Lower leg skin (tissue), 3 donors: ENCODE results near the gene GALNT7.

Experiments
- POLR2A ChIP-seq, 2 donors: fragments of 450-650 bp; IDR thresholded peaks; one replicate each; pipeline ENCODE4 v1.6.1; 2016 to 2017; ENCODE audit warnings: antibody characterized with exemption in 2 of 2, mild to moderate bottlenecking in 1 of 2, moderate library complexity in 1 of 2
- TF ChIP-seq, protein P1 (sequence below), 3 donors: fragments of 450-650 bp; IDR thresholded peaks; one replicate each; pipeline ENCODE4 v1.5.1; 2016; ENCODE audit warnings: antibody characterized with exemption in 3 of 3, mild to moderate bottlenecking in 3 of 3, moderate library complexity in 2 of 3

GRCh38 chr4:173287486-173287885 is 118.9 kb downstream of the GALNT7 start:
- TF ChIP-seq, protein P1, sequence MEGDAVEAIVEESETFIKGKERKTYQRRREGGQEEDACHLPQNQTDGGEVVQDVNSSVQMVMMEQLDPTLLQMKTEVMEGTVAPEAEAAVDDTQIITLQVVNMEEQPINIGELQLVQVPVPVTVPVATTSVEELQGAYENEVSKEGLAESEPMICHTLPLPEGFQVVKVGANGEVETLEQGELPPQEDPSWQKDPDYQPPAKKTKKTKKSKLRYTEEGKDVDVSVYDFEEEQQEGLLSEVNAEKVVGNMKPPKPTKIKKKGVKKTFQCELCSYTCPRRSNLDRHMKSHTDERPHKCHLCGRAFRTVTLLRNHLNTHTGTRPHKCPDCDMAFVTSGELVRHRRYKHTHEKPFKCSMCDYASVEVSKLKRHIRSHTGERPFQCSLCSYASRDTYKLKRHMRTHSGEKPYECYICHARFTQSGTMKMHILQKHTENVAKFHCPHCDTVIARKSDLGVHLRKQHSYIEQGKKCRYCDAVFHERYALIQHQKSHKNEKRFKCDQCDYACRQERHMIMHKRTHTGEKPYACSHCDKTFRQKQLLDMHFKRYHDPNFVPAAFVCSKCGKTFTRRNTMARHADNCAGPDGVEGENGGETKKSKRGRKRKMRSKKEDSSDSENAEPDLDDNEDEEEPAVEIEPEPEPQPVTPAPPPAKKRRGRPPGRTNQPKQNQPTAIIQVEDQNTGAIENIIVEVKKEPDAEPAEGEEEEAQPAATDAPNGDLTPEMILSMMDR (IDR thresholded peaks at IDR 0.05), result no peak
- no peak for TF ChIP-seq POLR2A (IDR thresholded peaks at IDR 0.05)
